ENCODE measurements around the gene MFAP3. TPM values are rescaled to one million over a fixed set of nuclear protein-coding genes. Genes with fewer than 3 reads are reported as not detected.
"Not testable (repeated sequence)": the region's sequence is repeated elsewhere in the genome, so short reads cannot be mapped to it uniquely, and the experiment has no call there.

Gene MFAP3
- total RNA-seq, 1 donor from 2014 or later = 42.5 TPM

DNA sequence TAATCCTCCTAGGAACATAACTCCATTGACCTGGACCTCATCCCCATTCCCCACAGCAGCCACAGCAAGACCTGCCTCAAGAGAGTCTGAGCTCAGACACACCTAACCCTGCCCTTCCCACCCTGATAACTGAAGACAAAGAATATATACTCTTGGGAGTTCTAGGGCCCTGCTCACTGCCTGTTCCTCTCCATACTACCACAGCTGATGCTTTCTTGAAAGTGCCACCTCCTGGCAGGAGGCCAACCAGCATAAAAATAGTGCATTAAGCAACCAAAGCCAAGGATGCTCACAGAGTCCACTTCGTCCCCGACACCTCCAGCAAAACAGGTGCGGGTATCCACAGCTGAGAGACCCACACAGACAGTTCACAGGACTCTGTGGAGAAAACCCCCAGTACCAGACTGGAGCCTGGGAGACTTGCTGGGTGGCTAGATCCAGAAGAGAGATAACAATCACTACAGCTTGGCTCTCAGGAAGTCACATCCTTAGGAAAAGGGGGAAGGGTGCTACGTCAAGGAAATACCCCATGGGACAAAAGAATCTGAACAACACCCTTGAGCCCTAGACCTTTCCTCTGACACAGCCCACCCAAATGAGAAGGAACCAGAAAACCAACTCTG, 23.6 kb upstream of the MFAP3 start:
- Mint-ChIP-seq H3K4me1 (ENCODE audit: low read depth) (no peaks in the 10 kb centered on the region), H3K27ac (no peak overlapping the region), H3K27me3 (no peaks in the 10 kb centered on the region), H3K4me3 (ENCODE audit: low read depth) (no peak overlapping the region), H3K9me3 (ENCODE audit: low read depth) (peaks cover 10% of the 10 kb centered on the region), H3K36me3 (ENCODE audit: insufficient read depth) (peaks cover 40% of the 10 kb centered on the region)
- no peak for DNase-seq (ENCODE audit: low spot score, unreplicated experiment)
- TF ChIP-seq, protein P1, sequence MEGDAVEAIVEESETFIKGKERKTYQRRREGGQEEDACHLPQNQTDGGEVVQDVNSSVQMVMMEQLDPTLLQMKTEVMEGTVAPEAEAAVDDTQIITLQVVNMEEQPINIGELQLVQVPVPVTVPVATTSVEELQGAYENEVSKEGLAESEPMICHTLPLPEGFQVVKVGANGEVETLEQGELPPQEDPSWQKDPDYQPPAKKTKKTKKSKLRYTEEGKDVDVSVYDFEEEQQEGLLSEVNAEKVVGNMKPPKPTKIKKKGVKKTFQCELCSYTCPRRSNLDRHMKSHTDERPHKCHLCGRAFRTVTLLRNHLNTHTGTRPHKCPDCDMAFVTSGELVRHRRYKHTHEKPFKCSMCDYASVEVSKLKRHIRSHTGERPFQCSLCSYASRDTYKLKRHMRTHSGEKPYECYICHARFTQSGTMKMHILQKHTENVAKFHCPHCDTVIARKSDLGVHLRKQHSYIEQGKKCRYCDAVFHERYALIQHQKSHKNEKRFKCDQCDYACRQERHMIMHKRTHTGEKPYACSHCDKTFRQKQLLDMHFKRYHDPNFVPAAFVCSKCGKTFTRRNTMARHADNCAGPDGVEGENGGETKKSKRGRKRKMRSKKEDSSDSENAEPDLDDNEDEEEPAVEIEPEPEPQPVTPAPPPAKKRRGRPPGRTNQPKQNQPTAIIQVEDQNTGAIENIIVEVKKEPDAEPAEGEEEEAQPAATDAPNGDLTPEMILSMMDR (IDR thresholded peaks at IDR 0.05; ENCODE audit: unreplicated experiment) = no peak

DNA sequence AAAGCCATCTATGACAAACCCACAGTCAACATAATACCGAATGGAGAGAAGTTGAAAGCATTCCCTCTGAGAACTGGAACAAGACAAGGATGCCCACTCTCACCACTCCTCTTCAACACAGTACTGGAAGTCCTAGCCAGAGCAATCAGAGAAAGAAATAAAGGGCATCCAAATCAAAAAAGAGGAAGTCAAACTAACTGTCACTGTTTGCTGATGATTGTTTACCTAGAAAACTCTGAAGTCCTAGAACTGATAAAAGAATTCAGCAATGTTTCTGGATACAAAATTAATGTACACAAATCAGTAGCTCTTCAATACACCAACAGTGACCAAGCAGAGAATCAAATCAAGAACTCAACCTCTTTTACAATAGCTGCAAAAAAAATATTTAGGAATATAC, 19.8 kb upstream of the MFAP3 start:
- H3K4me1 Mint-ChIP-seq (ENCODE audit: low read depth); H3K4me3 Mint-ChIP-seq (ENCODE audit: low read depth): not testable (repeated sequence)

DNA sequence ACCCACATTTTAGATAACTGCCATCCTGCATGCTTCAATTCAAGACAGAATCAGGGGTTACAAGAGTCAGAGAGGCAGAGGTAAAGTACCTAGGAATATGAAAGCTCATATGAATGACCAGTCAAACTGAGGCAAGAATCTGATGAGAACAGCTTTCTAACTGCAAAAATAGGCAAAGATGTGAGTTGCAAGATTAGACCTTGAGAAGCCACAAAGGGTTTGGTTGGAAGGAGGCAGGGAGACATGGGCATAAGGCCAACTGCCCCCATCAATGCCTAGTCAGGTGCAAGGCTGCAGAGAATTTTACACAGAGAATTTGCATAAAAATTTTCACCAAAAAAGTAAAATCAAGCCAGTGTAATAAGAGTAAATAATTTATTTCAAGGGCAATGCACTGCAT, 12.8 kb upstream of the MFAP3 start:
- Mint-ChIP-seq H3K27me3 (no peaks in the 10 kb centered on the region), H3K27ac (no peak overlapping the region), H3K9me3 (ENCODE audit: low read depth) (peaks cover 9% of the 10 kb centered on the region), H3K4me3 (ENCODE audit: low read depth) (no peak overlapping the region), H3K36me3 (ENCODE audit: insufficient read depth) (peaks cover 21% of the 10 kb centered on the region), H3K4me1 (ENCODE audit: low read depth) (no peaks in the 10 kb centered on the region)
- DNase-seq (ENCODE audit: low spot score, unreplicated experiment) = no peak
- TF ChIP-seq, protein P1 (IDR thresholded peaks at IDR 0.05; ENCODE audit: unreplicated experiment) = no peak

More for the DNA sequence above, 19.8 kb upstream of the MFAP3 start:
- not testable (repeated sequence) for DNase-seq (ENCODE audit: low spot score, unreplicated experiment); H3K27me3 Mint-ChIP-seq; H3K27ac Mint-ChIP-seq
- peaks cover 23% of the 10 kb centered on the region for H3K9me3 Mint-ChIP-seq (ENCODE audit: low read depth)
- H3K36me3 Mint-ChIP-seq (ENCODE audit: insufficient read depth) = peaks cover 62% of the 10 kb centered on the region

DNA sequence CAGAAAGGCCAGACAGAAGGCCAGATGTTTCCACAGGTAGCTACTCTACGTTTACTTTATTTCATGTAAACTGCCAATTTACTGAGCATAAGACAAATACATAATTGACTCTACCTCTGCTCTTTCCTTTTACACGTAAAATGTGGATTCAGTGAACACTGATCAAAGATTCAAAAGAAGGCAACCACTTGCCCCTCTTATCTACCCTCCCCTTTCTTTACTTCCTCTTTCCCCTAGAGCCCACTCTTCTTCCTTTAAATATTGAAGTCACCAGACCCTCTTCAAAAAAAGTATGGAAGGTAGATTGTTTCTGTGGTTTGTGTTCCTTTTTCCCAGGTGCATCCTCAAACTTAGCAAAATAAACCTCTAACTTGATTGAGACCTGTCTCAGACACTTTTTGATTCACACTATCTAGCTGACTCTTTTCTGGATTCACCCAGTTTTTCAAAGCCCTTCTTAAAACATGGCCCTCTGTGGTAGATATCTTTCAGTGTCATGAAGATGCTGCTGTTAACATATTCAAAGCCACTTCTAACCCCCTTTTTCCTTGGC, 6.8 kb upstream of the MFAP3 start:
- no peaks in the 10 kb centered on the region for H3K4me1 Mint-ChIP-seq (ENCODE audit: low read depth)
- H3K27ac Mint-ChIP-seq = no peak overlapping the region
- no peak overlapping the region for H3K4me3 Mint-ChIP-seq (ENCODE audit: low read depth)
- TF ChIP-seq, protein P1 (IDR thresholded peaks at IDR 0.05; ENCODE audit: unreplicated experiment) = no peak
- peaks cover 2% of the 10 kb centered on the region for H3K36me3 Mint-ChIP-seq (ENCODE audit: insufficient read depth)
- no peaks in the 10 kb centered on the region for H3K9me3 Mint-ChIP-seq (ENCODE audit: low read depth)
- H3K27me3 Mint-ChIP-seq = no peaks in the 10 kb centered on the region
- DNase-seq (ENCODE audit: low spot score, unreplicated experiment) = no peak

DNA sequence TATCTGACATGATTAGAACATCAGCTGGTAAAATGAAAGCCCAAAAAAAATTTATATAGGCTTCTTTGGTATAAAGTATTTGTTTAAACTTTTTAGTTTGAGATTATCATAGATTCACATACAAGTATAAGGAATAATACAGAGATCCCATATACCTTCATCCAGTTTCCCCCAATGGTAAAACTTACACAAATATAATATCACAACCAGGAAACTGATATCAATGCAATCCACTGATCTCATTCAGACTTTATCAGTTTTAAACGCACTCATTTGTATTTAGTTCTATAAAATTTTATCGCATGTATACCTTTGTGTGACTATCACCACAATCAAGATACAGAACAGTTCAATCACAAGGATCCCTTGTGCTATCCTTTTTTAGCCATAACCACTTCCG, 3.8 kb upstream of the MFAP3 start:
- DNase-seq (ENCODE audit: low spot score, unreplicated experiment) = no peak
- Mint-ChIP-seq H3K9me3 (ENCODE audit: low read depth) (no peaks in the 10 kb centered on the region), H3K27me3 (no peaks in the 10 kb centered on the region), H3K36me3 (ENCODE audit: insufficient read depth) (no peaks in the 10 kb centered on the region), H3K4me3 (ENCODE audit: low read depth) (no peak overlapping the region), H3K4me1 (ENCODE audit: low read depth) (peaks cover 16% of the 10 kb centered on the region), H3K27ac (no peak overlapping the region)
- TF ChIP-seq, protein P1 (IDR thresholded peaks at IDR 0.05; ENCODE audit: unreplicated experiment) = no peak

DNA sequence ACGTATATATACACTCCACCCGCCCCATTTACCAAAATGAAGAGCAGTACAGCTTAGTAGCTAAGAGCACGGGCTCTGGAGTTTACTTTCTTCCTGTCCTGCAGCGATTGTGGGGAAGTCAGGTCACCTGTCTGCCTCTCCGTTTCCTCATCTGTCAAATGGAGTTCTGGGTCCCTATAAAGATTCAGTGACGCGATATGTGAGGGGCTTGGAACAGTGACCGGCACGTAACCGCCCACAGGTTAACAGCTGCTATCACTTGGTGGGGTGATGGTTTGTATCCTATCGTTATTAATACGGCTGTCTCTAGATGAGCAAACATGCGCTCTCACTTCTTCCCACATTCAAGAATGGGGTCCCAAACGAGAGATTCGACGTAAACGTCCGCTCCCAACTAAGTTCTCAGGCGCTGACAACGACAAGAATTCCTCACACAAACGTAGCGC, 483 bp upstream of the MFAP3 start:
- Mint-ChIP-seq H3K27me3 (no peaks in the 10 kb centered on the region), H3K4me3 (ENCODE audit: low read depth) (peak overlapping the region; percentile 99), H3K4me1 (ENCODE audit: low read depth) (peaks cover 16% of the 10 kb centered on the region), H3K36me3 (ENCODE audit: insufficient read depth) (peaks cover 2% of the 10 kb centered on the region), H3K9me3 (ENCODE audit: low read depth) (no peaks in the 10 kb centered on the region), H3K27ac (peak overlapping the region; percentile 96)
- TF ChIP-seq, protein P1 (IDR thresholded peaks at IDR 0.05; ENCODE audit: unreplicated experiment) = no peak
- DNase-seq (ENCODE audit: low spot score, unreplicated experiment) = no peak

Measured in progenitor cell of endocrine pancreas (in vitro differentiated cells).